Measurements from ENCODE around the gene PRR19.

The PRR19 gene

GRCh38 chr19:42271861-42272534 is 29.9 kb upstream of the PRR19 start:
- DNase-seq: no peak

GRCh38 chr19:42272535-42272897 is 29.4 kb upstream of the PRR19 start:
- no peak for DNase-seq

GRCh38 chr19:42272989-42273406 is 28.9 kb upstream of the PRR19 start:
- DNase-seq: no peak

GRCh38 chr19:42273407-42274064 is 28.4 kb upstream of the PRR19 start:
- DNase-seq: no peak

- DNase-seq: no peak
These were observed 27.8 kb upstream of the PRR19 start for GRCh38 chr19:42274065-42274682.

- no peak for DNase-seq
These were observed 26.8 kb upstream of the PRR19 start for GRCh38 chr19:42275103-42275502.

GRCh38 chr19:42275517-42275916 is 26.4 kb upstream of the PRR19 start:
- no peak for DNase-seq

- DNase-seq: no peak
These were observed 25.6 kb upstream of the PRR19 start for GRCh38 chr19:42276284-42276683.

GRCh38 chr19:42276821-42277220 is 25.1 kb upstream of the PRR19 start:
- peak; percentile 37 for DNase-seq

GRCh38 chr19:42277821-42278451 is 24.0 kb upstream of the PRR19 start:
- DNase-seq: no peak

GRCh38 chr19:42278452-42279154 is 23.3 kb upstream of the PRR19 start:
- DNase-seq: no peak

- DNase-seq: no peak
These were observed 22.6 kb upstream of the PRR19 start for GRCh38 chr19:42279155-42279901.

GRCh38 chr19:42279902-42280814 is 21.8 kb upstream of the PRR19 start:
- DNase-seq: peak; percentile 87

GRCh38 chr19:42280815-42281145 is 21.2 kb upstream of the PRR19 start:
- DNase-seq: peak; percentile 44

GRCh38 chr19:42281146-42281826 is 20.6 kb upstream of the PRR19 start:
- DNase-seq: peak; percentile 44

- DNase-seq: peak; percentile 6
These were observed 19.8 kb upstream of the PRR19 start for GRCh38 chr19:42281827-42282762.

GRCh38 chr19:42282819-42283187 is 19.1 kb upstream of the PRR19 start:
- no peak for DNase-seq

GRCh38 chr19:42283188-42284065 is 18.5 kb upstream of the PRR19 start:
- DNase-seq: peak; percentile 95

- peak; percentile 81 for DNase-seq
These were observed 17.8 kb upstream of the PRR19 start for GRCh38 chr19:42284066-42284501.

All from stimulated activated naive CD4-positive, alpha-beta T cell treated with Interleukin-2 at 50 U/mL for 16 hours (primary cell).